SK-N-MC (cell line): ENCODE results near the gene TTC34.

Source experiments
- EZH2 ChIP-seq: fragments of 200-600 bp; sonication (generic); IDR thresholded peaks from one replicate; pipeline ENCODE4 v1.6.1; 2017; ENCODE audit warnings: antibody characterized with exemption
- FOXP2 ChIP-seq: optimal IDR thresholded peaks from 2 replicates; pipeline ENCODE3; 2011; ENCODE audit warnings: mild to moderate bottlenecking, moderate library complexity; ENCODE audit not compliant: insufficient read depth; ENCODE audit errors: extremely low read length, control extremely low read depth
- POLR2AphosphoS5 ChIP-seq: IDR thresholded peaks from 2 replicates; pipeline ENCODE4 v1.6.1; 2012; ENCODE audit warnings: mild to moderate bottlenecking, low read depth, low read length, borderline replicate concordance

DNA sequence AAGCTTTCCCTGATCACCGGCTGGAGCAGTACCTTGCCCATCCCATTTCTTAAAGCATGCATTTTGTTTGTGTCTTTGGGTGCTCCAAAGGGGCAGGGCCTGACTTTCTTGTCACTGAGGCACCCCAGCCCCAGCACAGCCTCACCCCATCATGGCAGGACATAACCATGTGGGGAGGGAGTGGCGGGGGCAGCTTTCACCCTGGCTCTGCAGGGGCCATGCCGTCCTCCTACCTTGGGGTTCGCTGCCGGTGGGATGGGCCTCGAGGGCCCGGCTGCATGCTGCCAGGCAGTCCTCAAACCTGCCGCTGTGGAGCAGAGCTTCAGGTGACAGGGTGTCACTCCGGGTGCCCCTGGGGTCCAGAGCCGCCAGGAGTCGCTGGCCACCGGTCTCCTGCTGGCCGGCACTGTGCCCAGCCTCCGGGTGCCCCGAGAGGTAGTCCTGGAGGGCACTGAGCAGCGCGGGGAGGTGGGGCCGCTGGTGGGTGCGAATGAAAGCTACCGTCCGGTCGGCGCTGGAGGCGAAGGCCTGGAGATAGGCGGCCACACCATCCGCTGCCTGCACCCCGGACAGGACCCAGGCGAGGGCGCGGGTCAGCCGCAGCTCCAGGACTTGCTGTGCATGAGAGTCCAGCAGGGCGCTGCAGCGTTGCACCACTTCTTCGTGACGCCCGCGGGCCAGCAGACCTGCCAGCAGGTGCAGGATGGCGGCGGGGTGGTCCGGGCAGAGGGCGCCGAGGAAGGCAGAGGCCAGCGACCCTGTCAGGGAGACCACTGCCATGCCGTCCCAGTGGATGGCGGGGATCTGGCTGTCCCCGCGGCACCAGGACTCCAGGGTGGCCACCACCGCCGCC, 1.5 kb downstream of the TTC34 start:
- TF ChIP-seq POLR2AphosphoS5 = no peak
- no peak for TF ChIP-seq EZH2
- TF ChIP-seq FOXP2 = no peak
